HTERT RPE-1 (cell line): ENCODE measurements around the gene IFFO2.

Experiments used
- in situ Hi-C: fragments of 300-500 bp; cut with MboI; formaldehyde crosslinking; loops from 4 replicates; pipeline ENCODE4 v1.14.3; 2020; ENCODE audit warnings: low sequenced_read_pairs

Gene IFFO2

DNA sequence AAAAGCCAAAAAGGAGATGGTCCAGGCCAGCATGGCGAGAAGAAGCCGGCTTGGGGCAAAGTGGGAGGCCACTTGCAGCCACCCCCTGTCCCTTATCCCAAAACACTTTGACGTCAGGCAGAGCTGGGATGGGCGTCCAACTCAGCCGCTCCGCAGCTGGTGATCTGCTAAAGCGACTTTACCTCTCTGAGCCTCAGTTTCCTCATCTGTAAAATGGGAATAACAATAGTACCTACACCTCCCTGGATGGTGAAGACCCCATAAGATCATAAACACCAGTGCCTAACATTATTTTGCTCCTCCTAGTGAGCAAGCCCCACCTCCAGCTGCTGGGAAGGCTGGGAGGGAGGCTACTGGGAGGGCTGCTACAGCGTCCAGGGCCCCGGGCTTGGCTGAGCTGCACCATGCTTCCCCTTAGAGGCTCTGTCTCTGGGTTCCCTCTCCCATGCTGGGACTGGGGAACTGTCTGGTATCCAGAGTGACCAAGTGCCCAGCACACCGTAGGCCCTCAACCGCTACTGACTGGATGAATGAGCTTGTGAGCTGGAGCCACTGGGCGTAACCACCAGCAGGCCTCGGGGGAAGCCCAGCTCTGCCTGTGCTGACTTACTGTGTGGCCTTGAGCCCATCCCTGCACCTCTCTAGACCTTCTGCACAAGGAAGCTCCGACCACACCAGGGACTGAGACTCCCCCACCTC, 18.3 kb downstream of the IFFO2 start:
- in situ Hi-C loops, result no loop called here

DNA sequence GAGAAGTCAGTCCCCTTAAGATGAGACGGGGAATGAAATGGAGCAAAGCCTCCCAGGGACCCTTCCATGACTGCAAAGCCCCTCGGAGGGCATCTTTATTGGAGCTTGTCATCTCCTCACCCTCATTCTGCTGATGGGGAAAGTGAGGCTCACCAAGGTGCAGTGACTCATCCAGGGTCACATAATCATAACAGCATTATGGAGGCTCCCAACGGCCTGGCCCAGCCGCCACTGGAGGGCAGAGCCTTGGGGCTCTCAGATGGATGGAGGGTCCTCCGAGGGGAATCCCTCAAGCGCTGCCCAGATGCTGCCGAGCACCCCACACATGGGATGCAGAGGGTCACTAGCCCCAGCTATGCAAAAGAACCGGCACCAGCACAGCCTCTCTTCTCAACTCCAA, 18.9 kb downstream of the IFFO2 start:
- in situ Hi-C loops, result no loop called here

GRCh38 chr1:18936814-18937481, 19.5 kb downstream of the IFFO2 start:
- in situ Hi-C loops, result no loop called here

- in situ Hi-C loops, result no loop called here
Measured at GRCh38 chr1:18936471-18936813, 20.0 kb downstream of the IFFO2 start.

GRCh38 chr1:18934205-18935000, 22.1 kb downstream of the IFFO2 start:
- in situ Hi-C loops, result no loop called here

GRCh38 chr1:18932879-18933278, 23.6 kb downstream of the IFFO2 start:
- in situ Hi-C loops, result no loop called here

- in situ Hi-C loops, result no loop called here
Measured at GRCh38 chr1:18932387-18932786, 24.1 kb downstream of the IFFO2 start.

DNA sequence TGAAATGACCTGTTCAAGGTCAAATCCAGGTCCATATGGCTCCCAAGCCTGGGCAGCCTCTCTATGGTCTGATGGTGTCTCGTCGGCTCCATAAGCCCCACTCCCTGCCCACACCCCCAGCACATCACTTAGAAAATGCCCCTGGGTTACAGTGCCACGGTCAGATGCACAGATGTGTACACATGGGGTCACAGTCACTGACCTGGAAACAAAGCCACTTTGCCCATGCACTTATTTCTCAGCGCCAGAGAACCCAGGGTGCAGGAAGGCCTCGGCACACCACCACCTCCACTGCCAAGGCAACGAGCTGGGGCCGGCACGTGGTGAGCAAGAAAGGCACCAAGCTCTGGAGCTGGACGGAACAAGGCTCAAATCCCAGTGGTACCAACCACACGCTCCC, 24.7 kb downstream of the IFFO2 start:
- in situ Hi-C loops, result no loop called here

DNA sequence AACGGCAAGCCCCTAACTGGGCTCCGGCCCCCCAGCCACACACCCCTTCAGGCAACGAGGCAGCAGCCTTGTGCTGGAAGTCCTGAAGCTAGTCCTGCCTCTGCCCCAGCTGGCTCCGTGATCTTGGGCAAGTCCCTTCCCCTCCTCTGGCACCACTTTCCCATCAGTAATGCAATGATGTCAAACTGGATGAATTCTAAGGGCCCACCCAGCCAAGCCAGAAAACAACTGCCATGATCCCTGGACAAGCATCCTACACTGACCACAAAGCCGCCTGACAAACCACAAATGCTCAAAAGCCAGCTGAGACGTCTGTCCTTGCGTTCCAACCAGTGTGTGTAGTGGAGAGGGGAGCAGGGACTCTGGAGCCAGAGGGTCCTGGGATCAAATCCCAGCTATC, 26.8 kb downstream of the IFFO2 start:
- in situ Hi-C loops, result no loop called here

DNA sequence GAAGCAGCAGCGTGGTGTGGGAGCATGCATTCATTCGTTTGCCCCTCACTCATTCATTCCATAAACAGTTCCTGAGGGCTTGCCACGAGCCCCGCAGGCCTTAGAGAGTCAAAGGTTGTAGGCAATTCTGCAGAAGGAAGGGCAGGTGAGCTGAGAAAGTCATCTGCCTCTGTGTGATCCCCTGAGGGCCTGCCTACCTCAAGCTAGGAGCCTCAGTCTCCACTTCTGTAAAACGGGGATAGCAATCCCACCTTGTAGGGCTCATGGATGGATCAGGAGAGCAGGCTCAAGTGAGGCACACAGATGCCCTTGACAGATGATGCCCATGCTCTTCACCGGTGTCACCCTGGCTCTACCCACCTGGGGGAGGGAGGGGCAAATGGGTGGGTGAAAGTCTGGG, 27.5 kb downstream of the IFFO2 start:
- in situ Hi-C loops, result no loop called here

DNA sequence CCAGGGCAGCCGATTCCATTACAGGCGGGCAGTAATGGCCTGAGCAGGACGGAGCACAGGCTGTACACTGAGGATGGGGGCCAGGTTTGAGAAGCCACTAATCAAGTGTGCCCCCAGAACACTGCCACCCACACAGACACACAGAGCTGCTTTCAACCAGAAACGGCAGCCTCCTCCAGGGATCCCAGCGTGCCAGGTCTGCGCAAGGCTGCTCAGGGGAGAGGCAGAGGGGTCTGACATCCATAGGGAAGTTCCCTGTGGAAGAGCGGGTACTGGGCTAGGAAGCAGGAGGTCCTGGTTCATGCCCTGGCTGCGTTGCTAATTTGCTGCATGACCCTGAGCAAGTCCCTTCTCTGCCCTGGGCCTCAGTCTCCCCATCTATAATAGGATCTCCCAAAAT, 28.1 kb downstream of the IFFO2 start:
- in situ Hi-C loops, result no loop called here

DNA sequence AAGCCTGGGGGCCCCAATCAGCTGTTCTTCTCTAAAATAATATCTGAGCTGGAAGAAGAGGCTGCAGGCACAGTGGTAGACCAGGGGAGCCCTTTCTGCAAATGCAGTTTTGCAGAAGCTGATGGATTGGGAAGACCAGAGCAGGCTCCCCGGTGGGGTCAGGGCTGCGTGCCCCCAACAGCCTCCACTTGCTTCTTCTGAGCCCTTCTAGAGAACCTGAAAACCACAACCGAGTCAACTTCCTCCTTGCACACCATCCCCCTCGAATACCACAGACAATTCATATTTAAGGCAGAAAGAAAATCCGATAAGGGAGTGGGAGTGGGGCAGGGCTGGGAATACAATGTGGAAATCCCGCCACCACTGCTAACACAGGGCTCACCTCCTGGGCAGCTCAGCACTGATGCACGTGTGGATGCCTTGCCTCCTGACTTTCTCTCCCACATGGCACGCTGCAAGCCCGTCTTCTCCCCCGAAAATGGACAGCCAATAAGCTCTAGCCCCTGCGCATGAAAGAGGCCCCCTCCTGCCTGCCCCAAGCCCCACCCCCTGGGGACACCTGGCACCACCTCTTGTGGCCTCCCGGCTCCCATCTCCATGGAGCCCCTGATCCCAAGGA, 28.7 kb downstream of the IFFO2 start:
- in situ Hi-C loops, result no loop called here

DNA sequence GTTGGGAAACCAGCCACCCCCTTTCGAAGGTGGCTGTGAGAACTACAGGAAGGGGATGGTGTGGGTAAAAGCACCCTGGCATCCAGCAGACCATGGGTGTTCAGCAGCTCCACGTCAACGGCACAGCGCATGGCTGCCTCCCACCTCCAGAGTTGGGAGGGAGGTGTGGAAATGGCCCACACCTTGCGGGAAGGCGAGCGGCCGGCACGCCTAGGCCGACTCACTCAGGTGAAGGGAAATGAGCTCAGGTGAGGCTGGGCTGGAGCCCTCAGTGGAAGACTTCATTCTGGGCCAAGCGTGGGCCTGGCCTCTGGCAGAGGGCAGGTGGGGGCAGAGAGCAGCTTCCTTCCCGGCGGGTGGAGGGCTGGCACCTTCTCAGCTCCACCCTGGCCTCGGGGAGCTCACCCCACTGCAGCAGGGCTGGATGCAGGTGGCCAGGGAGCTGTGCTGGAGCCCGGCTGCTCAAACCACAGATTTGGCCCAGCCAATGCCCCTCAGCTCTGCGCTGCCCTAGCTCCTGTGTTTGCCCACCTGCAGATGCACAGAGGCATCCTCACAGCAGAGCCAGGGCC, 29.3 kb downstream of the IFFO2 start:
- in situ Hi-C loops, result no loop called here

GRCh38 chr1:18926315-18927081, 30.0 kb downstream of the IFFO2 start:
- in situ Hi-C loops, result no loop called here

GRCh38 chr1:18925279-18925678, 31.2 kb downstream of the IFFO2 start:
- in situ Hi-C loops, result no loop called here

GRCh38 chr1:18924221-18924691, 32.2 kb downstream of the IFFO2 start:
- in situ Hi-C loops, result no loop called here

DNA sequence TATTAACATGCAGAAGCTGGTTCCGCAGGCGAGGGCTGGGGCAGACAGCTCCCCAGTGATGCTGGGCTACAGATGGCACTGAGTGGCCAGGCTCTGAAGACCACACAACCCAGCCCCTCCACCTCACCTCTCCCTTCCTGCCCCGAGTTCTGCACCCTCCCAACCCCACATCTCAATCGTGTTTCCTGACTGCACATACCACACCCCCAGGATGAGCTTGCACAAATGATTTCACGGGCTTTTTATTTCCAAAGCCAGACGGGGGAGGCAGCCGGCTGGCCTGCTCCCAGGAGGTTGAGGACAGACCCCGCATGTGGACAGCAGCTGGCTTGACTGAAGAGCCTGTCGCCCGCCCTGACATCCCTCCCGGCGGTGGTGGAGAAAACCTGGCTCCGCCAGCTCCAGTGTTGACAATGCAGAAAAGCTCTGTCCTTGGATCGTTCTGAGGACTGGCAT, 32.7 kb downstream of the IFFO2 start:
- in situ Hi-C loops, result no loop called here

- in situ Hi-C loops, result no loop called here
Measured at GRCh38 chr1:18922848-18923755, 33.4 kb downstream of the IFFO2 start.

- in situ Hi-C loops, result no loop called here
Measured at GRCh38 chr1:18922319-18922726, 34.2 kb downstream of the IFFO2 start.
